WTC11 (cell line): ENCODE results near the gene SPSB4. TPM values are rescaled to one million over a fixed set of nuclear protein-coding genes. Genes with fewer than 3 reads are reported as not detected.
"Not testable (repeated sequence)": the region's sequence is repeated elsewhere in the genome, so short reads cannot be mapped to it uniquely, and the experiment has no call there.

ENCODE experiments used
- ATAC-seq: fragments of 200-7000 bp; cut with Tn5 transposase; 2 replicates; pipeline ENCODE4 v1.10.0; 2021; ENCODE audit warnings: mild to moderate bottlenecking, moderate library complexity
- CTCF ChIA-PET: fragments of 300-600 bp; sonication (Branson Sonifier 250); formaldehyde crosslinking; loops from one replicate; lab custom pipeline; 2021; ENCODE audit warnings: antibody characterized with exemption; lab: Charles Lee
- POLR2A ChIA-PET: fragments of 350-600 bp; sonication (Branson Sonifier 250); formaldehyde crosslinking; loops from one replicate; lab custom pipeline; 2021; ENCODE audit warnings: antibody characterized with exemption; lab: Charles Lee
- DNase-seq: peaks from one replicate; pipeline ENCODE4 v3.0.0; 2021; ENCODE audit warnings: low spot score
- H3K27ac Mint-ChIP-seq: 2 replicates; pipeline ENCODE4 v1.8.0; 2021; ENCODE audit warnings: mixed read lengths
- H3K27me3 Mint-ChIP-seq: 2 replicates; pipeline ENCODE4 v1.8.0; 2021; ENCODE audit warnings: low read depth, mild to moderate bottlenecking, moderate library complexity, mixed read lengths
- H3K36me3 Mint-ChIP-seq: 2 replicates; pipeline ENCODE4 v1.8.0; 2021; ENCODE audit warnings: mixed read lengths
- H3K4me1 Mint-ChIP-seq: 2 replicates; pipeline ENCODE4 v1.8.0; 2022; ENCODE audit warnings: mixed read lengths
- H3K4me3 Mint-ChIP-seq: 2 replicates; pipeline ENCODE4 v1.8.0; 2021; ENCODE audit warnings: mild to moderate bottlenecking, moderate library complexity, mixed read lengths
- H3K9me3 Mint-ChIP-seq: 2 replicates; pipeline ENCODE4 v1.8.0; 2021; ENCODE audit warnings: mixed read lengths
- CREB1 ChIP-seq: sonication (generic); formaldehyde crosslinking; IDR thresholded peaks from 2 replicates; pipeline ENCODE4 v1.8.0; 2023; ENCODE audit warnings: mild to moderate bottlenecking, missing genetic modification reagents
- CREM ChIP-seq: sonication (generic); formaldehyde crosslinking; IDR thresholded peaks from 2 replicates; pipeline ENCODE4 v1.8.1; 2022; ENCODE audit warnings: mild to moderate bottlenecking, missing genetic modification reagents, moderate library complexity
- ESRRA ChIP-seq: sonication (generic); formaldehyde crosslinking; IDR thresholded peaks from 2 replicates; pipeline ENCODE4 v1.8.1; 2022; ENCODE audit warnings: mild to moderate bottlenecking, missing genetic modification reagents, borderline replicate concordance
- FOXJ3 ChIP-seq: sonication (generic); formaldehyde crosslinking; IDR thresholded peaks from 2 replicates; pipeline ENCODE4 v1.9.0; 2021; ENCODE audit warnings: missing genetic modification reagents, mild to moderate bottlenecking, borderline replicate concordance
- GRHL2 ChIP-seq: fragments of 250-450 bp; sonication (Bioruptor Pico); IDR thresholded peaks from 2 replicates; pipeline ENCODE4 v1.8.0; 2022; ENCODE audit warnings: mild to moderate bottlenecking, moderate library complexity; ENCODE audit not compliant: insufficient replicate concordance, severe bottlenecking
- MXD4 ChIP-seq: fragments of 250-450 bp; sonication (Bioruptor Pico); IDR thresholded peaks from 2 replicates; pipeline ENCODE4 v1.8.0; 2021; ENCODE audit warnings: mild to moderate bottlenecking, moderate library complexity, borderline replicate concordance
- PRRX2 ChIP-seq: fragments of 250-450 bp; sonication (Bioruptor Pico); IDR thresholded peaks from 2 replicates; pipeline ENCODE4 v1.8.0; 2021; ENCODE audit warnings: mild to moderate bottlenecking
- STAT6 ChIP-seq: sonication (generic); formaldehyde crosslinking; conservative IDR thresholded peaks from 2 replicates; pipeline ENCODE4 v1.8.1; 2023; ENCODE audit warnings: mild to moderate bottlenecking, low read depth, missing genetic modification reagents, moderate library complexity
- TEAD1 ChIP-seq: sonication (generic); formaldehyde crosslinking; IDR thresholded peaks from 2 replicates; pipeline ENCODE4 v1.8.0; 2022; ENCODE audit warnings: mild to moderate bottlenecking, missing genetic modification reagents
- TEAD4 ChIP-seq: sonication (generic); formaldehyde crosslinking; IDR thresholded peaks from 2 replicates; pipeline ENCODE4 v1.8.0; 2022; ENCODE audit warnings: mild to moderate bottlenecking, missing genetic modification reagents
- TP53 ChIP-seq: sonication (generic); formaldehyde crosslinking; IDR thresholded peaks from 2 replicates; pipeline ENCODE4 v1.8.1; 2023; ENCODE audit warnings: mild to moderate bottlenecking, missing genetic modification reagents
- total RNA-seq: library from RNA; stranded (reverse); gene quantifications from 3 replicates; pipeline ENCODE4 v1.2.3, GENCODE V29; 2021
- TF ChIP-seq, protein P1 (sequence below): sonication (generic); formaldehyde crosslinking; IDR thresholded peaks from 2 replicates; pipeline ENCODE4 v1.8.0; 2023; ENCODE audit warnings: mild to moderate bottlenecking, missing genetic modification reagents
- TF ChIP-seq, protein P2 (sequence below): sonication (generic); formaldehyde crosslinking; IDR thresholded peaks from 2 replicates; pipeline ENCODE4 v1.8.1; 2022; ENCODE audit warnings: missing genetic modification reagents, borderline replicate concordance
- TF ChIP-seq, protein P3 (sequence below): fragments of 250-450 bp; sonication (Bioruptor Pico); conservative IDR thresholded peaks from 2 replicates; pipeline ENCODE4 v1.9.0; 2021; ENCODE audit warnings: mild to moderate bottlenecking

SPSB4 gene
- total RNA-seq, 1 experiment from 2014 or later = 19.7 TPM

GRCh38 chr3:141111364-141112155, 60.4 kb downstream of the SPSB4 start (continued):
- TF ChIP-seq, protein P1, sequence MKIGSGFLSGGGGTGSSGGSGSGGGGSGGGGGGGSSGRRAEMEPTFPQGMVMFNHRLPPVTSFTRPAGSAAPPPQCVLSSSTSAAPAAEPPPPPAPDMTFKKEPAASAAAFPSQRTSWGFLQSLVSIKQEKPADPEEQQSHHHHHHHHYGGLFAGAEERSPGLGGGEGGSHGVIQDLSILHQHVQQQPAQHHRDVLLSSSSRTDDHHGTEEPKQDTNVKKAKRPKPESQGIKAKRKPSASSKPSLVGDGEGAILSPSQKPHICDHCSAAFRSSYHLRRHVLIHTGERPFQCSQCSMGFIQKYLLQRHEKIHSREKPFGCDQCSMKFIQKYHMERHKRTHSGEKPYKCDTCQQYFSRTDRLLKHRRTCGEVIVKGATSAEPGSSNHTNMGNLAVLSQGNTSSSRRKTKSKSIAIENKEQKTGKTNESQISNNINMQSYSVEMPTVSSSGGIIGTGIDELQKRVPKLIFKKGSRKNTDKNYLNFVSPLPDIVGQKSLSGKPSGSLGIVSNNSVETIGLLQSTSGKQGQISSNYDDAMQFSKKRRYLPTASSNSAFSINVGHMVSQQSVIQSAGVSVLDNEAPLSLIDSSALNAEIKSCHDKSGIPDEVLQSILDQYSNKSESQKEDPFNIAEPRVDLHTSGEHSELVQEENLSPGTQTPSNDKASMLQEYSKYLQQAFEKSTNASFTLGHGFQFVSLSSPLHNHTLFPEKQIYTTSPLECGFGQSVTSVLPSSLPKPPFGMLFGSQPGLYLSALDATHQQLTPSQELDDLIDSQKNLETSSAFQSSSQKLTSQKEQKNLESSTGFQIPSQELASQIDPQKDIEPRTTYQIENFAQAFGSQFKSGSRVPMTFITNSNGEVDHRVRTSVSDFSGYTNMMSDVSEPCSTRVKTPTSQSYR (CRISPR knock-in tag) = no peak
- TF ChIP-seq MXD4 (CRISPR knock-in tag) = no peak
- TF ChIP-seq, all 79 proteins: peak for 0

DNA sequence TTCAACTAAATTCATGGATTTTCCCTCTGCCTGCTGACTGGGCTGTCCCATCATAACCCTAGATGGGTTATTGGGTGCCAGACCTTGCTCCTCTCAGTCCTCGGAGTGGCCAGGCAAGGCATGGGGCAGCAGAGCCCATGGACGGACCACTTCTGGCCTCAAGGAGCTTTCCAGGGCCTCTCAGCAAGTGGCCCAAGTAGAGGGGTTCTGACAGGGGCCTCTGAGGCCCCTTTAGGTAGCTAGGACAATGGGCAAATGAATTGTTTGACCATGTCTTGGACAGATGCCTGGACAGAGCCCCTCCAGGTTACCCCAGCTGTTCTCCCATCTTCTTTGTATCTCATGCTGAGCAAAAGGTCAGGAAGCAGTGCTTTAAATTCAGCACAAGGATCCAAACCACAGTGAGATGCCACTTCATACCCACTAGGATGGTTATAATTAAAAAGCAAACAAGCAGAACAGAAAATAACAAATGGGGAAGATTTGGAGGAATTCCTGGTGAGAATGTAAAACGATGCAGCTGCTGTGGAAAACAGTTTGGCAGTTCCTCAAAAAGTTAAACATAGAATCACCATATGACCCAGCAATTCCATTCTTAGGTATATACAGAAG, 61.6 kb downstream of the SPSB4 start:
- no peak overlapping the region for H3K27ac Mint-ChIP-seq
- ATAC-seq = no peak
- peaks cover 20% of the 10 kb centered on the region for H3K9me3 Mint-ChIP-seq
- H3K4me3 Mint-ChIP-seq = no peak overlapping the region
- DNase-seq = no peak
- TF ChIP-seq, protein P1 (CRISPR knock-in tag) = no peak
- TF ChIP-seq ESRRA (CRISPR knock-in tag) (no peak), CREB1 (CRISPR knock-in tag) (no peak), TEAD4 (no peak), PRRX2 (CRISPR knock-in tag) (no peak), CREM (CRISPR knock-in tag) (no peak), FOXJ3 (CRISPR knock-in tag) (no peak), TP53 (CRISPR knock-in tag) (no peak), TEAD1 (CRISPR knock-in tag) (no peak), GRHL2 (CRISPR knock-in tag) (no peak), STAT6 (CRISPR knock-in tag) (no peak)
- TF ChIP-seq, protein P2, sequence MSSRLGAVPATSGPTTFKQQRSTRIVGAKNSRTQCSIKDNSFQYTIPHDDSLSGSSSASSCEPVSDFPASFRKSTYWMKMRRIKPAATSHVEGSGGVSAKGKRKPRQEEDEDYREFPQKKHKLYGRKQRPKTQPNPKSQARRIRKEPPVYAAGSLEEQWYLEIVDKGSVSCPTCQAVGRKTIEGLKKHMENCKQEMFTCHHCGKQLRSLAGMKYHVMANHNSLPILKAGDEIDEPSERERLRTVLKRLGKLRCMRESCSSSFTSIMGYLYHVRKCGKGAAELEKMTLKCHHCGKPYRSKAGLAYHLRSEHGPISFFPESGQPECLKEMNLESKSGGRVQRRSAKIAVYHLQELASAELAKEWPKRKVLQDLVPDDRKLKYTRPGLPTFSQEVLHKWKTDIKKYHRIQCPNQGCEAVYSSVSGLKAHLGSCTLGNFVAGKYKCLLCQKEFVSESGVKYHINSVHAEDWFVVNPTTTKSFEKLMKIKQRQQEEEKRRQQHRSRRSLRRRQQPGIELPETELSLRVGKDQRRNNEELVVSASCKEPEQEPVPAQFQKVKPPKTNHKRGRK (CRISPR knock-in tag) = no peak
- TF ChIP-seq, protein P3, sequence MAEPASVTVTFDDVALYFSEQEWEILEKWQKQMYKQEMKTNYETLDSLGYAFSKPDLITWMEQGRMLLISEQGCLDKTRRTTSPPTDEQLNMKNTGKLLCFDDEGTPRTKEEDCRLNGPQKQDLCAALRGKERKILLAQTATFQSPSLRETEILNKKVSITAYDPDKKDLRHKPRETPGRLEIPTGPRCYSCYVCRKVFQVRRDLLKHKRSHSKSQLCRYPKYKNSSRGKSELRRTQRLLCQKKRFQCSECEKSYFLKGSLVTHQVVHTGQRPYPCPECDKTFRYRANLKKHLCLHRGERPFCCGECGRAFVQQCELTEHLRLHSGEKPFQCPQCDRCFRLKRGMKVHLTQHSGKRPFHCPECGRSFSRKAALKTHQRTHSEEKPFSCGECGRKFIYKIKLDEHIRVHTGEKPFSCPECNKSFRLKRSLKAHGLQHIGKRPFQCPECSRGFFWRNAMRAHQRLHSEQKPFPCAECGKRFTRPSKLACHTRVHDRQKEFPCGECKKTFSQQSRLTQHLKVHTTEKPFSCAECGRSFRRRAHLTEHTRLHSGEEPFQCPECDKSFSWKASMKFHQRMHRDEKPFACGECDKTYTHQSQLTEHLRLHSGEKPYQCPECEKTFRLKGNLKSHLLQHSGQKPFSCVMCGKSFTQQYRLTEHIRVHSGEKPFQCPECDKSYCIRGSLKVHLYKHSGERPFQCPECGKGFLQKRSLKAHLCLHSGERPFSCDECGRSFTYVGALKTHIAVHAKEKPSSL = no peak
- peaks cover 26% of the 10 kb centered on the region for H3K36me3 Mint-ChIP-seq
- peaks cover 4% of the 10 kb centered on the region; the same call in 1 of the 2 replicates for H3K4me1 Mint-ChIP-seq
- POLR2A ChIA-PET = no interaction called here
- CTCF ChIA-PET = no interaction called here
- no peaks in the 10 kb centered on the region; the same call in 1 of the 2 replicates for H3K27me3 Mint-ChIP-seq

DNA sequence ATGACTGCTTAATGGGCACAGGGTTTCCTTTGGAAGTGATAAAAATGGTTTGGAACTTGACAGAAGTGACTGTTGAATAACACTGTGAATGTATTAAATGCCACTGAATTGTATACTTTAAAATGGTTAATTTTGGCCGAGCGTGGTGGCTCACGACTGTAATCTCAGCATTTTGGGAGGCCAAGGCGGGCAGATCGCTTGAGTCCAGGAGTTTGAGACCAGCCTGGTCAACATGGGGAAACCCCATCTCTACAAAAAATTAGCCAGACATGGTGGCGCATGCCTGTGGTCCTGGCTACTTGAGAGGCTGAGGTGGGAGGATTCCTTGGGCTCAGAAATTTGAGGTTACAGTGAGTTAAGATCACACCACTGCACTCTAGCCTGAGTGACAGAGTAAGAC, 62.5 kb downstream of the SPSB4 start:
- H3K27ac Mint-ChIP-seq, ATAC-seq, H3K4me3 Mint-ChIP-seq, H3K4me1 Mint-ChIP-seq, H3K27me3 Mint-ChIP-seq, POLR2A ChIA-PET, DNase-seq: not testable (repeated sequence)
- H3K9me3 Mint-ChIP-seq = peaks cover 24% of the 10 kb centered on the region
- CTCF ChIA-PET = interaction anchor here (2.5 to 3.3 kb wide), 4 partner anchors 8 to 102 kb away, joined by 18 to 46 read pairs (median 38); partner anchors contain the start of gene SPSB4
- H3K36me3 Mint-ChIP-seq = peaks cover 23% of the 10 kb centered on the region
